Measurements from ENCODE around the gene PLEKHA8.

DNA sequence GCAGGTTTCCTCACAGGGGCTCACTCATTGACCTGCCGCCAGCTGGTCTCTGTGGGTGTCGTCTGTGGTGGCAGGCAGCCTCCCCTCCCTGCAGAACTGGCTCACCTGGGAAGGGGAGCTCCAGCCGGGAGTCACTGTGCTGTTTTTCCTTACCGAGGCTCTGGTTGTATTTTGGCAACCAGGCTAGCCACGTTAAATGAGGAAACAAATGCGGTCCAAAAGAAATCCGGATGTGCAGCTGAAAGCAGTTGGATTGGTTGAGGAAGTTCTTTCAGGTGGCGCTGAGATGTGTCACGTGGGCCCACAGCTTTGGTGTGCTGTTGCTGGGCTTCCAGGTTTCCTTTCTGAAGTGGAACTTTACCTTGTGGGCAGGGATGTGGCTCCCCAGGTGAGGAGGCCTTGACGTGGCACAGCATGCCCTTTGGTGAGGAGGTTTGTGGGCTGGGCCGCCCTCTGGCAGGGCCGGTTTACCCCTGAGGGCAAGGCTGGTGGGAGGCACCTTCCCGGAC, 120.8 kb downstream of the PLEKHA8 start:
- TF ChIP-seq EZH2 (IDR thresholded peaks at IDR 0.05; ENCODE audit: insufficient read depth, poor library complexity, severe bottlenecking) = no peak
- no peak for TF ChIP-seq EZH2phosphoT487 (IDR thresholded peaks at IDR 0.05; ENCODE audit: insufficient read depth, low read depth)
